ENCODE data around the gene UBIAD1. TPM values are rescaled to one million over a fixed set of nuclear protein-coding genes. Genes with fewer than 3 reads are reported as not detected.

UBIAD1 gene
- total and polyA plus RNA-seq, 10 of the 15 experiments (the other 5 are each of a cell fraction or from before 2014, with no cell fraction given): 4.5 to 23.8 (median 16.0) TPM

- TF ChIP-seq KAT2A (conservative IDR thresholded peaks at IDR 0.05; ENCODE audit: control insufficient read depth, low read depth, low read length) (no peak), NR2C1 (IDR thresholded peaks at IDR 0.05) (no peak)
- TF ChIP-seq, protein P1, sequence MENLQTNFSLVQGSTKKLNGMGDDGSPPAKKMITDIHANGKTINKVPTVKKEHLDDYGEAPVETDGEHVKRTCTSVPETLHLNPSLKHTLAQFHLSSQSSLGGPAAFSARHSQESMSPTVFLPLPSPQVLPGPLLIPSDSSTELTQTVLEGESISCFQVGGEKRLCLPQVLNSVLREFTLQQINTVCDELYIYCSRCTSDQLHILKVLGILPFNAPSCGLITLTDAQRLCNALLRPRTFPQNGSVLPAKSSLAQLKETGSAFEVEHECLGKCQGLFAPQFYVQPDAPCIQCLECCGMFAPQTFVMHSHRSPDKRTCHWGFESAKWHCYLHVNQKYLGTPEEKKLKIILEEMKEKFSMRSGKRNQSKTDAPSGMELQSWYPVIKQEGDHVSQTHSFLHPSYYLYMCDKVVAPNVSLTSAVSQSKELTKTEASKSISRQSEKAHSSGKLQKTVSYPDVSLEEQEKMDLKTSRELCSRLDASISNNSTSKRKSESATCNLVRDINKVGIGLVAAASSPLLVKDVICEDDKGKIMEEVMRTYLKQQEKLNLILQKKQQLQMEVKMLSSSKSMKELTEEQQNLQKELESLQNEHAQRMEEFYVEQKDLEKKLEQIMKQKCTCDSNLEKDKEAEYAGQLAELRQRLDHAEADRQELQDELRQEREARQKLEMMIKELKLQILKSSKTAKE (IDR thresholded peaks at IDR 0.05; ENCODE audit: low read depth, poor library complexity, severe bottlenecking): no peak
These were observed 8.7 kb downstream of the UBIAD1 start (continued) for GRCh38 chr1:11281518-11282331.

GRCh38 chr1:11283151-11283550, 10.2 kb downstream of the UBIAD1 start:
- Histone ChIP-seq H4K20me1 (ENCODE audit: control insufficient read depth, insufficient read depth) (peaks cover 4% of the 10 kb centered on the region), H2AFZ (ENCODE audit: control insufficient read depth, low read depth, low read length) (no peak overlapping the region), H3K4me2 (ENCODE audit: control insufficient read depth, insufficient read depth) (no peak overlapping the region), H3K4me1 (ENCODE audit: control insufficient read depth, insufficient read depth, low read length) (peaks cover 17% of the 10 kb centered on the region), H3K79me2 (ENCODE audit: control insufficient read depth, insufficient read depth, low read length) (peaks cover 17% of the 10 kb centered on the region), H3K4me3 (no peak overlapping the region), H3K9me3 (replicated peaks; ENCODE audit: control insufficient read depth, insufficient read depth, low read length) (no peaks in the 10 kb centered on the region), H3K9ac (ENCODE audit: control insufficient read depth, insufficient read depth, low read length) (no peak overlapping the region), H3K36me3 (ENCODE audit: control insufficient read depth in 2 of 2, insufficient read depth in 2 of 2, low read length in 1 of 2) (peaks cover 4 to 19% of the 10 kb centered on the region in 2 experiments), H3K27me3 (replicated peaks in 1 of 2; ENCODE audit: control insufficient read depth in 2 of 2, insufficient read depth in 2 of 2, low read length in 1 of 2) (no peaks in the 10 kb centered on the region), H3K27ac (ENCODE audit: control insufficient read depth, insufficient read depth) (no peak overlapping the region)
- TF ChIP-seq SMC3 (IDR thresholded peaks at IDR 0.05; ENCODE audit: borderline replicate concordance, low read length): no peak
- no peak for TF ChIP-seq USF1 (IDR thresholded peaks at IDR 0.05; ENCODE audit: borderline replicate concordance, extremely low read length, insufficient read depth, low read depth, low read length)
- no peak for TF ChIP-seq POLR2AphosphoS2 (IDR thresholded peaks at IDR 0.05; ENCODE audit: low read depth, low read length)
- TF ChIP-seq JUND (IDR thresholded peaks at IDR 0.05; ENCODE audit: low read depth, low read length): no peak
- no peak for TF ChIP-seq E2F8 (IDR thresholded peaks at IDR 0.05; ENCODE audit: low read depth, partially characterized antibody)
- TF ChIP-seq HCFC1 (IDR thresholded peaks at IDR 0.05; ENCODE audit: low read length): no peak
- TF ChIP-seq RBBP5 (conservative IDR thresholded peaks at IDR 0.05): no peak
- TF ChIP-seq MXI1 (IDR thresholded peaks at IDR 0.05; ENCODE audit: low read depth, low read length): no peak
- no peak for TF ChIP-seq RB1 (IDR thresholded peaks at IDR 0.05; ENCODE audit: borderline replicate concordance)
- intact Hi-C loops (cut with micrococcal nuclease; ENCODE audit: unreplicated experiment): no loop called here
- ChIA-PET CTCF (interaction anchor here (1.3 to 1.4 kb wide), 2 partner anchors 8 to 245 kb away, joined by 3 to 4 read pairs; no protein-coding TSS in a partner anchor), POLR2A (no interaction called here), SMC1A (ENCODE audit: uncharacterized antibody, unreplicated experiment) (no interaction called here), RAD21 (ENCODE audit: unreplicated experiment) (no interaction called here)
- in situ Hi-C loops (cut with MboI): no loop called here
- DNase-seq (ENCODE audit: low read depth, low spot score) (no peak), FAIRE-seq (no peak), ATAC-seq (no peak)
- 99% methylated on average over 6 of the region's 6 CpGs for WGBS (ENCODE audit: insufficient coverage, insufficient replicate concordance, low lambda C conversion rate, missing lambda C conversion rate)
- BruUV-seq (replicated peaks): no TSS peak

All from GM12878 (cell line).